DMS153 treated with DMSO at 0.1 percent for 48 hours (cell line): ENCODE results near the gene RDH11.
"Not testable (repeated sequence)": the region's sequence is repeated elsewhere in the genome, so short reads cannot be mapped to it uniquely, and the experiment has no call there.

Source experiments
- DNase-seq: peaks from one replicate; lab custom pipeline; 2025; ENCODE audit not compliant: unreplicated experiment; lab: John Stamatoyannopoulos, UW

Gene RDH11

GRCh38 chr14:67704484-67705089, 9.0 kb upstream of the RDH11 start:
- peak; percentile 72 for DNase-seq

- no peak for DNase-seq
Measured at GRCh38 chr14:67703997-67704396, 8.4 kb upstream of the RDH11 start.

- DNase-seq, result not testable (repeated sequence)
Measured at GRCh38 chr14:67701492-67701891, 5.9 kb upstream of the RDH11 start, which contains the start of gene RDH12. RDH12 (plus strand) TSS chr14:67701886; CDS start chr14:67722643, 20,757 bp downstream.

- no peak for DNase-seq
Measured at GRCh38 chr14:67698179-67698578, 2.6 kb upstream of the RDH11 start.

- no peak for DNase-seq
Measured at GRCh38 chr14:67697006-67697405, 1.4 kb upstream of the RDH11 start.

- DNase-seq, result peak; percentile 74
Measured at GRCh38 chr14:67694791-67695393, 672 bp downstream of the RDH11 start.

- DNase-seq, result no peak
Measured at GRCh38 chr14:67690011-67690410, 5.6 kb downstream of the RDH11 start.

GRCh38 chr14:67683842-67684241, 11.7 kb downstream of the RDH11 start:
- no peak for DNase-seq

GRCh38 chr14:67680941-67681340, 14.6 kb downstream of the RDH11 start:
- no peak for DNase-seq

GRCh38 chr14:67680121-67680602, 15.4 kb downstream of the RDH11 start:
- no peak for DNase-seq

- DNase-seq, result no peak
Measured at GRCh38 chr14:67679006-67679405, 16.6 kb downstream of the RDH11 start.

- no peak for DNase-seq
Measured at GRCh38 chr14:67675219-67675582, 20.4 kb downstream of the RDH11 start.

- peak; percentile 58 for DNase-seq
Measured at GRCh38 chr14:67674480-67675218, 20.9 kb downstream of the RDH11 start, which contains the start of gene VTI1B. VTI1B (minus strand) TSS chr14:67674632; CDS start chr14:67674489, 143 bp downstream.

GRCh38 chr14:67674139-67674479, 21.5 kb downstream of the RDH11 start:
- DNase-seq, result peak; percentile 22

- DNase-seq, result no peak
Measured at GRCh38 chr14:67673451-67673850, 22.1 kb downstream of the RDH11 start.

- DNase-seq, result no peak
Measured at GRCh38 chr14:67668559-67668958, 27.0 kb downstream of the RDH11 start.

- peak; percentile 38 for DNase-seq
Measured at GRCh38 chr14:67666750-67667449, 28.7 kb downstream of the RDH11 start.

GRCh38 chr14:67665868-67666267, 29.7 kb downstream of the RDH11 start:
- DNase-seq, result no peak

GRCh38 chr14:67663633-67664032, 31.9 kb downstream of the RDH11 start:
- DNase-seq, result no peak

GRCh38 chr14:67653651-67654280, 41.8 kb downstream of the RDH11 start:
- DNase-seq, result no peak

GRCh38 chr14:67652189-67652588, 43.4 kb downstream of the RDH11 start:
- DNase-seq, result no peak
